Sigmoid colon (tissue), 7 donors: ENCODE data around the gene CRLF1. TPM values are rescaled to one million over a fixed set of nuclear protein-coding genes. Genes with fewer than 3 reads are reported as not detected.

ENCODE experiments used
- DNase-seq: peaks from one replicate; pipeline ENCODE4 v3.0.0-alpha.2; 2019
- H3K27ac ChIP-seq, 4 donors: fragments of 200-600 bp; sonication (generic); one replicate each; pipeline ENCODE4 v1.5.1; 2016 to 2019; ENCODE audit warnings: mild to moderate bottlenecking in 1 of 4
- H3K27me3 ChIP-seq, 3 donors: fragments of 200-600 bp; sonication (generic); one replicate each; pipeline ENCODE4 v1.5.1; 2019; ENCODE audit warnings: mild to moderate bottlenecking in 1 of 3
- H3K36me3 ChIP-seq, 4 donors: fragments of 200-600 bp; sonication (generic); one replicate each; pipeline ENCODE4 v1.5.1; 2016 to 2019
- H3K4me1 ChIP-seq, 4 donors: fragments of 200-600 bp; sonication (generic); one replicate each; pipeline ENCODE4 v1.5.1; 2017 to 2019
- H3K4me3 ChIP-seq, 4 donors: fragments of 200-600 bp; sonication (generic); one replicate each; pipeline ENCODE4 v1.5.1; 2017 to 2019; ENCODE audit warnings: mild to moderate bottlenecking in 2 of 4, moderate library complexity in 1 of 4
- H3K9me3 ChIP-seq, 4 donors: fragments of 200-600 bp in 3 of 4; sonication (generic) in 3 of 4; one replicate each; pipeline versions ENCODE4 v1.5.1 to v1.6.1; 2013 to 2019
- EP300 ChIP-seq, 4 donors: sonication (generic); formaldehyde crosslinking; IDR thresholded peaks; one replicate each; pipeline ENCODE4 v1.6.1; 2017; ENCODE audit warnings: antibody characterized with exemption in 4 of 4
- POLR2A ChIP-seq, 2 donors: fragments of 450-650 bp; IDR thresholded peaks; one replicate each; pipeline ENCODE4 v1.6.1; 2016; ENCODE audit warnings: antibody characterized with exemption in 2 of 2, mild to moderate bottlenecking in 2 of 2, moderate library complexity in 2 of 2
- POLR2AphosphoS5 ChIP-seq, 4 donors: sonication (generic); formaldehyde crosslinking; IDR thresholded peaks; one replicate each; pipeline ENCODE4 v1.6.1; 2017; ENCODE audit warnings: antibody characterized with exemption in 4 of 4
- WGBS, 2 donors: extraction: QIAGEN DNeasy Blood & Tissue Kit; methylation state at CpG; one replicate each; pipeline ENCODE4 v1.1.7; 2013; 5-methylcytosine and 5-hydroxymethylcytosine counted together
- intact Hi-C: fragments of 100-400 bp; cut with DNase I; formaldehyde crosslinking; loops from one replicate; pipeline ENCODE4 v1.15.1; 2023
- polyA plus RNA-seq, 3 donors: library from polyadenylated mRNA; stranded (reverse); fragments of 200-250 nt; gene quantifications; one replicate each; pipeline ENCODE4 v1.2.3, GENCODE V29; 2013
- total RNA-seq, 4 donors: library from RNA; depleted of rRNA; stranded (reverse); fragments of >200 nt; gene quantifications; one replicate each; pipeline ENCODE4 v1.1.0, GENCODE V29; 2016
- TF ChIP-seq, protein P1 (sequence below), 4 experiments: fragments of 450-650 bp in 3 of 4; fragments of 200-600 bp in 1 of 4; IDR thresholded peaks; one replicate each; pipeline ENCODE4 v1.5.1; 2016 to 2019; ENCODE audit warnings: antibody characterized with exemption in 4 of 4, mild to moderate bottlenecking in 3 of 4, moderate library complexity in 2 of 4
- donor health status: healthy with polysubstance abuse.
- donor health status: Bipolar disorder and iron deficiency.
- donor health status: healthy.

The CRLF1 gene
- total and polyA plus RNA-seq, 7 donors, result 0.60 to 28.8 (median 6.1) TPM; not detected in 1

DNA sequence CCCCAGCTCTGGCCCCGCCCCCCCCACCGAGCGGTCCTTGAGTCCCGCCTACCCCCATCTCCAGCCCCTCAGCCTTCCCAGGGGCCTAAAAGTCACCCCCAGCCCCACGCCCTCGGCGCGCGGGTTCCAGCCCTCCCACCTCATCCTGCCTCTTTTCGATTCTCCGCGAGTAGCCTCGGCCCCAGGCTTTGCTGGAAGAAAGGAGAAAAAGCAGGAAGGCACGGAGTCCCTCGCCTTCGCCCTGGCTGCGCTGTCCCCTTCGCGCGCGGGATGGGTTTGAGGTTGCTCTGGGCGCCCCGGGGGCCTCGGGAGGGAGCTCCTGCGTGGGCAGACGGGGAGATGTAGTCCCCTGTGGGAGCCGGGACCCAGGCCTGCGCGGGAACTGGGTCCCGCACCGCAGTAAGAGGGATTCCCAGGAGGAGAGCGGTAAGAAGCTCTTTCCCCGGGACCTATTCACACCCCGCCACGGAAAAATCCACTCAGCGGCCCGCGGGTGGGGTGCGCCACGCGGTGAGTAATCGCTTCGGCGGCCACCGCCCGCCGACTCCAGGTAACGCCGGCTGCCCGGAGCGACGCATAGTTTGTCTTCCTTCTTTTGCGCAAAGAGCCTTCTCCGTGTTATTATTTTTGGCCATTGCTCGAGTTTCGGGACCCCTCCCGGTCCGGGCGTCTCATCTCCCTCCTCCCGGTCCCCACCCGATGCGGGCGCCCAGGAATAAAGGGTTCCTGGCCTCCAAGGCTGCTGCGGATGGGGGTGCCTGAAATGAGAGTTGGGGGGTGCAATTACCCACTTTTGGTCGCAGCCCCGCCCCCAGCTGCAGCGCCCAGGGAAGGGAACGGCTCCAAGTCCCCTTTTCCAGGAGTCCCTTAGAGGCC, 865 bp upstream of the CRLF1 start:
- H3K4me3 ChIP-seq, result peak overlapping the region in 2 of 4 donors; percentile 21 to 25
- 2 to 3% methylated on average over 68 of the region's 68 CpGs for WGBS, 2 donors

DNA sequence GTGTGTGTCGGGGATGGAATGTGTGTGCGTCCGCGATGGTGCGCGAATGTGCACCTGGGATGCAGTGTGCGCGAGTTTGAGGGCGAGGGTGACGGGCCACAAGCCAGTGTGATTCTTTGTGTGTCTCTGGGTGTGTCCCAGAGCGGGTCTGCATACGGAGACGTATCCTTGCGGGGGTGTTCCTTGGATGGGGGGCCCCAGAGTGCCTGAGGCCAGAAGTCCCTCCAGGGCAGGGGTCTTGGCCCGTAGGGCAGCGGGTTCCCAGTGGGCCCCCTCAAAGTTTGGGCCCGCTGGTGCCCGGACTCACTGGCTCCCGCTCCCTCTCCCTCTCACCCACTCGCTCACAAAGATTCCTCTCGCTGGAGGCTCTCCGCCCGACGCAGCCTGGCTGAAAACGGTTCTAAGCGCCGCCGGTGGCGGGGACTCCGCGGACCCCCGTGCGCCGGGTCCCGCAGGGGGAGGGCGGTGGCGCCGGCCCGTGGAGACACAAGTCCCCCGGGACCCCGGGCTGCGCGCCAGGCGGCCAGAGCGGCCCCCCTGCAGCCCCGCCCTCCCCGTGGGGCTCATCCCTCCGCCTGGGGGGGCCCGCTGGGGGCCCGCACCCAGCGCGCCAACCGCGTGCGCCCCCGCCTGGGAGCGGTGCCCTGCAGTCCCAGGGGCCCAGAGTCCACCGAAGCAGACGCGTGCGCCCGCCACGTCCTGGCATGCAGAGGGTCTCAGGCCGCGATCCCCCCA, 886 bp downstream of the CRLF1 start:
- 2 to 3% methylated on average over 65 of the region's 65 CpGs for WGBS, 2 donors
- H3K4me3 ChIP-seq, result peak overlapping the region in 3 of 4 donors; percentile 7 to 34 (median 20)
- no peak for TF ChIP-seq EP300 (IDR thresholded peaks at IDR 0.05)
- no peak for TF ChIP-seq POLR2A (IDR thresholded peaks at IDR 0.05)
- TF ChIP-seq, protein P1, sequence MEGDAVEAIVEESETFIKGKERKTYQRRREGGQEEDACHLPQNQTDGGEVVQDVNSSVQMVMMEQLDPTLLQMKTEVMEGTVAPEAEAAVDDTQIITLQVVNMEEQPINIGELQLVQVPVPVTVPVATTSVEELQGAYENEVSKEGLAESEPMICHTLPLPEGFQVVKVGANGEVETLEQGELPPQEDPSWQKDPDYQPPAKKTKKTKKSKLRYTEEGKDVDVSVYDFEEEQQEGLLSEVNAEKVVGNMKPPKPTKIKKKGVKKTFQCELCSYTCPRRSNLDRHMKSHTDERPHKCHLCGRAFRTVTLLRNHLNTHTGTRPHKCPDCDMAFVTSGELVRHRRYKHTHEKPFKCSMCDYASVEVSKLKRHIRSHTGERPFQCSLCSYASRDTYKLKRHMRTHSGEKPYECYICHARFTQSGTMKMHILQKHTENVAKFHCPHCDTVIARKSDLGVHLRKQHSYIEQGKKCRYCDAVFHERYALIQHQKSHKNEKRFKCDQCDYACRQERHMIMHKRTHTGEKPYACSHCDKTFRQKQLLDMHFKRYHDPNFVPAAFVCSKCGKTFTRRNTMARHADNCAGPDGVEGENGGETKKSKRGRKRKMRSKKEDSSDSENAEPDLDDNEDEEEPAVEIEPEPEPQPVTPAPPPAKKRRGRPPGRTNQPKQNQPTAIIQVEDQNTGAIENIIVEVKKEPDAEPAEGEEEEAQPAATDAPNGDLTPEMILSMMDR (IDR thresholded peaks at IDR 0.05), result no peak
- no peak for TF ChIP-seq POLR2AphosphoS5 (IDR thresholded peaks at IDR 0.05)
- no peaks in the 10 kb centered on the region for H3K36me3 ChIP-seq
- peaks cover 0 to 36% (median 31%) of the 10 kb centered on the region in 4 donors for H3K4me1 ChIP-seq
- intact Hi-C loops, result no loop called here
- no peak overlapping the region for H3K27ac ChIP-seq
- no peaks in the 10 kb centered on the region for H3K9me3 ChIP-seq
- H3K27me3 ChIP-seq, result peaks cover 60 to 96% (median 78%) of the 10 kb centered on the region in 3 donors
- no peak for DNase-seq

More for the DNA sequence above, 865 bp upstream of the CRLF1 start:
- H3K4me1 ChIP-seq, result peaks cover 0 to 54% (median 46%) of the 10 kb centered on the region in 4 donors
- H3K27ac ChIP-seq, result no peak overlapping the region
- intact Hi-C loops, result no loop called here
- no peaks in the 10 kb centered on the region for H3K9me3 ChIP-seq
- TF ChIP-seq, protein P1 (IDR thresholded peaks at IDR 0.05), result no peak
- TF ChIP-seq POLR2A (IDR thresholded peaks at IDR 0.05), result no peak
- no peak for TF ChIP-seq POLR2AphosphoS5 (IDR thresholded peaks at IDR 0.05)
- TF ChIP-seq EP300 (IDR thresholded peaks at IDR 0.05), result no peak
- peaks cover 77 to 96% (median 85%) of the 10 kb centered on the region in 3 donors for H3K27me3 ChIP-seq
- DNase-seq, result no peak
- no peaks in the 10 kb centered on the region for H3K36me3 ChIP-seq

DNA sequence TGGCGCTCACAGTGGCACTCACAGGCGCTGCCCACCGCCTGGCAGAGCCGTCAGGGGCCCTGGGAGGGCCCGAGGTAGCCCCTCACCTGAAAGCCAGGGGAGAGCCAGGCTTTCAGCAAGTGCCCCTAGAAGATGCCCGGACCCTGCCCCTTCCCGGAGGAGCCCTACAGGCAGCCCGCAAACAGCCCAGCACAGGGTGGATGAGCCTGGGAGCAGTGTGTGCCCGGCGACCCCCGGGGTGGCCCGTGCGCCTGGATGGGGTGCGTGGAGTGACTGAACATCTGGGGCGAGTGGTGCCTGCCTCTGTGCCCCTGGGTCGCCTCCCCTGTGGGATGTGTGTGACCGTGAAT, 1.4 kb downstream of the CRLF1 start:
- DNase-seq, result no peak
- H3K9me3 ChIP-seq, result no peaks in the 10 kb centered on the region
- no peaks in the 10 kb centered on the region for H3K36me3 ChIP-seq
- H3K27me3 ChIP-seq, result peaks cover 54 to 96% (median 76%) of the 10 kb centered on the region in 3 donors
- TF ChIP-seq EP300 (IDR thresholded peaks at IDR 0.05), result no peak
- TF ChIP-seq POLR2A (IDR thresholded peaks at IDR 0.05), result no peak
- TF ChIP-seq POLR2AphosphoS5 (IDR thresholded peaks at IDR 0.05), result no peak
- TF ChIP-seq, protein P1 (IDR thresholded peaks at IDR 0.05), result no peak
- no peak overlapping the region for H3K27ac ChIP-seq
- intact Hi-C loops, result no loop called here
- 11 to 16% methylated on average over 17 of the region's 17 CpGs for WGBS, 2 donors
- H3K4me1 ChIP-seq, result peaks cover 0 to 34% (median 29%) of the 10 kb centered on the region in 4 donors
- H3K4me3 ChIP-seq, result no peak overlapping the region

DNA sequence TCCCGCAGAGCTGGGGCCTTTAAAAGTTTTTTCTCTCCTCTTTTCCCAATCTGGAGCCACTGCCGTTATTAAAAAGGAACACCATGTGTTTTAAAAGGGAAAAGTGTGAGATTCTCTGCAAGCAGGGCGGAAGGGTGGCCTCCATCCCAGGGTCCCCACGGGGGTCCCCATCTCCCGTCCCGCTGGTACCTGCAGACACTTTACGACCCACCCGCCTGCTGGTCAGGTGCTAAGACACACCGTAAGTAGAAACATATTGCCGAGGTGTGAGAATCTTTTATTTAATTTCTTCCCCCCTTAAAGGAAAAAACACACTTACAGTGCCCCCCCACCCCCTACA, 1.8 kb downstream of the CRLF1 start:
- no peak for TF ChIP-seq POLR2AphosphoS5 (IDR thresholded peaks at IDR 0.05)
- TF ChIP-seq POLR2A (IDR thresholded peaks at IDR 0.05), result no peak
- TF ChIP-seq, protein P1 (IDR thresholded peaks at IDR 0.05), result no peak
- no peak for TF ChIP-seq EP300 (IDR thresholded peaks at IDR 0.05)
- Histone ChIP-seq H3K27me3 (peaks cover 50 to 96% (median 74%) of the 10 kb centered on the region in 3 donors), H3K27ac (no peak overlapping the region), H3K36me3 (no peaks in the 10 kb centered on the region), H3K4me3 (no peak overlapping the region), H3K9me3 (no peaks in the 10 kb centered on the region), H3K4me1 (peaks cover 0 to 34% (median 29%) of the 10 kb centered on the region in 4 donors)
- intact Hi-C loops, result no loop called here
- no peak for DNase-seq
- 14 to 17% methylated on average over 10 of the region's 10 CpGs for whole genome bisulfite sequencing, 2 donors
